IMR-90 (cell line): ENCODE measurements around the gene NUMA1. TPM values are rescaled to one million over a fixed set of nuclear protein-coding genes. Genes with fewer than 3 reads are reported as not detected.

ENCODE experiments used
- ATAC-seq: fragments of 200-7000 bp; cut with Tn5 transposase; 2 replicates; pipeline ENCODE4 v1.9.1; 2020; ENCODE audit warnings: low read depth, mild to moderate bottlenecking, moderate library complexity
- BruUV-seq: library from RNA; stranded (reverse); fragments of 400-500 nt; replicated peaks from 2 replicates; lab custom pipeline; 2021; lab: Mats Ljungman, UMichigan
- CTCF ChIA-PET: fragments of 300-600 bp; formaldehyde crosslinking; extraction: SDS; loops from one replicate; lab custom pipeline; 2021; ENCODE audit warnings: antibody characterized with exemption; lab: Yijun Ruan, JAX
- POLR2A ChIA-PET: fragments of 300-600 bp; sonication (Branson Sonifier 250); formaldehyde crosslinking; loops from one replicate; lab custom pipeline; 2022; ENCODE audit warnings: antibody characterized with exemption; ENCODE audit not compliant: unreplicated experiment; lab: Charles Lee
- DNase-seq: peaks from one replicate; pipeline ENCODE4 v3.0.0; 2013
- H2AFZ ChIP-seq: replicated peaks from 2 replicates; pipeline ENCODE3; 2013; ENCODE audit warnings: low read length, mild to moderate bottlenecking; ENCODE audit not compliant: poor library complexity
- H2AK5ac ChIP-seq: 2 replicates; pipeline ENCODE4 v1.6.1; 2013; ENCODE audit warnings: low read depth, low read length, inconsistent platforms
- H2AK9ac ChIP-seq: replicated peaks from 2 replicates; pipeline ENCODE3; 2013; ENCODE audit warnings: mild to moderate bottlenecking, low read depth, low read length, moderate library complexity; ENCODE audit not compliant: poor library complexity
- H2BK120ac ChIP-seq: 2 replicates; pipeline ENCODE4 v1.6.1; 2013; ENCODE audit warnings: low read depth, low read length, inconsistent platforms
- H2BK15ac ChIP-seq: 3 replicates; pipeline ENCODE4 v1.6.1; 2013; ENCODE audit warnings: low read depth, low read length, inconsistent platforms
- H2BK20ac ChIP-seq: 2 replicates; pipeline ENCODE4 v1.6.1; 2013; ENCODE audit warnings: low read depth, mild to moderate bottlenecking, inconsistent platforms, low read length, moderate library complexity
- H2BK5ac ChIP-seq: 2 replicates; pipeline ENCODE4 v1.6.1; 2013; ENCODE audit warnings: mild to moderate bottlenecking, low read depth, low read length, inconsistent platforms; ENCODE audit not compliant: poor library complexity, severe bottlenecking
- H3K14ac ChIP-seq: replicated peaks from 2 replicates; pipeline ENCODE4 v1.6.1; 2013; ENCODE audit warnings: low read depth, low read length, inconsistent platforms
- H3K18ac ChIP-seq: 2 replicates; pipeline ENCODE4 v1.6.1; 2013; ENCODE audit warnings: low read depth, low read length, control low read depth
- H3K23ac ChIP-seq: 2 replicates; pipeline ENCODE4 v1.6.1; 2013; ENCODE audit warnings: low read depth, low read length, inconsistent platforms
- H3K27ac ChIP-seq: 2 replicates; pipeline ENCODE4 v1.5.1; 2013; ENCODE audit warnings: mild to moderate bottlenecking, control low read depth, low read length; ENCODE audit not compliant: insufficient read depth
- H3K27me3 ChIP-seq: 2 replicates; pipeline ENCODE4 v1.6.1; 2013; ENCODE audit warnings: low read length; ENCODE audit not compliant: control insufficient read depth, insufficient read depth
- H3K36me3 ChIP-seq: 2 replicates; pipeline ENCODE4 v1.6.1; 2013; ENCODE audit warnings: low read length, mixed read lengths; ENCODE audit not compliant: control insufficient read depth, insufficient read depth
- H3K4ac ChIP-seq: 2 replicates; pipeline ENCODE4 v1.6.1; 2013; ENCODE audit warnings: low read depth, low read length, inconsistent platforms
- H3K4me1 ChIP-seq: 2 replicates; pipeline ENCODE4 v1.6.1; 2013; ENCODE audit warnings: low read length, mixed read lengths; ENCODE audit not compliant: control insufficient read depth, insufficient read depth
- H3K4me2 ChIP-seq: 2 replicates; pipeline ENCODE4 v1.6.1; 2013; ENCODE audit warnings: low read depth, mild to moderate bottlenecking, control low read depth, low read length, moderate library complexity
- H3K4me3 ChIP-seq: 2 replicates; pipeline ENCODE4 v1.5.1; 2013; ENCODE audit warnings: low read depth, mild to moderate bottlenecking, control low read depth, low read length, moderate library complexity; ENCODE audit not compliant: insufficient read depth
- H3K56ac ChIP-seq: 2 replicates; pipeline ENCODE4 v1.6.1; 2013; ENCODE audit warnings: low read length, inconsistent platforms; ENCODE audit not compliant: insufficient read depth; ENCODE audit errors: extremely low read depth
- H3K79me1 ChIP-seq, 2 experiments: 2 replicates each; pipeline ENCODE4 v1.6.1; 2013; ENCODE audit warnings: low read length in 2 of 2, inconsistent platforms in 1 of 2, low read depth in 1 of 2
- H3K9ac ChIP-seq: 2 replicates; pipeline ENCODE4 v1.6.1; 2013; ENCODE audit warnings: low read depth, low read length, control low read depth
- H3K9me1 ChIP-seq: 2 replicates; pipeline ENCODE4 v1.6.1; 2013; ENCODE audit warnings: low read length, inconsistent platforms; ENCODE audit not compliant: insufficient read depth
- H3K9me3 ChIP-seq: 2 replicates; pipeline ENCODE4 v1.6.1; 2013; ENCODE audit warnings: low read length; ENCODE audit not compliant: control insufficient read depth, insufficient read depth
- H4K20me1 ChIP-seq: 2 replicates; pipeline ENCODE4 v1.6.1; 2013; ENCODE audit warnings: low read length, inconsistent platforms; ENCODE audit not compliant: insufficient read depth
- H4K5ac ChIP-seq: 2 replicates; pipeline ENCODE4 v1.6.1; 2013; ENCODE audit warnings: mild to moderate bottlenecking, low read depth, low read length, control low read depth
- H4K8ac ChIP-seq, 2 experiments: 2 replicates each; pipeline ENCODE4 v1.6.1; 2013; ENCODE audit warnings: low read depth in 2 of 2, low read length in 2 of 2, control low read depth in 1 of 2, inconsistent platforms in 1 of 2
- H4K91ac ChIP-seq: 2 replicates; pipeline ENCODE4 v1.6.1; 2013; ENCODE audit warnings: low read depth, low read length, inconsistent platforms; ENCODE audit not compliant: insufficient read depth
- CEBPB ChIP-seq: IDR thresholded peaks from 2 replicates; pipeline ENCODE4 v1.6.1; 2012; ENCODE audit warnings: low read depth, low read length, improper control_type of control experiment
- MXI1 ChIP-seq: IDR thresholded peaks from 2 replicates; pipeline ENCODE4 v1.6.1; 2012; ENCODE audit warnings: low read depth, mild to moderate bottlenecking, low read length, moderate library complexity, borderline replicate concordance
- NFE2L2 ChIP-seq: fragments of 150-350 bp; IDR thresholded peaks from 2 replicates; pipeline ENCODE4 v1.6.1; 2016; ENCODE audit warnings: low read depth, mild to moderate bottlenecking, low read length
- WGBS, 2 experiments: methylation state at CpG; one replicate each; pipeline versions ENCODE4 v1.1.5 to v1.1.7; 2013; ENCODE audit warnings: missing lambda C conversion rate in 2 of 2; ENCODE audit not compliant: insufficient read length in 1 of 2; ENCODE audit errors: extremely low coverage in 2 of 2; 5-methylcytosine and 5-hydroxymethylcytosine counted together
- dilution Hi-C: fragments of 300-500 bp; cut with HindIII; formaldehyde crosslinking; loops from one replicate; pipeline ENCODE4 v1.14.3; 2018; ENCODE audit warnings: low sequenced_read_pairs; ENCODE audit not compliant: unreplicated experiment
- in situ Hi-C: fragments of 300-500 bp; cut with MboI; formaldehyde crosslinking; loops from 3 replicates; pipeline ENCODE4 v1.14.3; 2019; ENCODE audit warnings: low sequenced_read_pairs, inconsistent platforms, mixed read lengths
- intact Hi-C: fragments of 100-400 bp; cut with micrococcal nuclease; formaldehyde crosslinking; loops from 2 replicates; pipeline ENCODE4 v1.10.0; 2022
- polyA plus RNA-seq, 3 experiments: library from polyadenylated mRNA; depleted of rRNA; stranded (reverse); fragments of >200 nt; gene quantifications; 2 replicates each; pipeline ENCODE4 v1.2.3, GENCODE V29; 2012; ENCODE audit warnings: low replicate concordance in 1 of 3
- total RNA-seq: library from RNA; depleted of rRNA; stranded (reverse); fragments of >200 nt; gene quantifications from 2 replicates; pipeline ENCODE4 v1.2.3, GENCODE V29; 2012
- TF ChIP-seq, protein P1 (sequence below): fragments of 150-350 bp; IDR thresholded peaks from 2 replicates; pipeline ENCODE4 v1.6.1; 2017; ENCODE audit warnings: mild to moderate bottlenecking, antibody characterized with exemption, low read length, low read depth

Gene NUMA1
- total and polyA plus RNA-seq, 2 of the 4 experiments (the other 2 are of a cell fraction): 61.7 to 97.0 TPM

DNA sequence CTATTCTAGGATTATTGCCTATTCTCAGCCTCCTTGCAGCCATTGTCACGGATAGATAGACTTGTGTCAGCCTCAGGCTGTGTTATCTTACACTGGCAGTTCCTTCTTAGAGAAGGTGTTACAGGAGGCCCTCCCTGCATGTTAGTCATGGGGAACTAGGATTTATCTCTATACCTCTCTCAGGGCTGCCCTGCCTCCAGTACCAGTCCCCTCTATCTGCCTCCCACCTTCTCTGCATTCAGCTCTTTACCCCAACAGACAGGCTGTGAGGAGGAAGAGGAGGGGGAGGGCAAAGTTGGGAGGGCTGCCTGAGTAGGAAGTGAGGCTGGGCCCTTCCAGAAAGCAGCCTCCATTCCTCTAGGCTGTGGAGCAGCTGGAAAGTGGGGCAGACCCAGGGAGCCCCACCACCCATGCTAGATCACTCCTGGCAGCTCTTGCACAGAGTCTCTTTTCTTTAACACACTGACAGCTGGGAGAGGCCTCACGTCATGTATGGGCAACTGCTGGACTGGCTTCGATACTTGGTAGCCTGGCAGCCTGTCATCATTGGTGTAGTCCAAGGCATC is 84.5 kb downstream of the NUMA1 start:
- Histone ChIP-seq H2AFZ (no peak overlapping the region), H2BK20ac (no peak overlapping the region), H3K36me3 (peaks cover 9% of the 10 kb centered on the region), H3K4me2 (no peak overlapping the region), H3K9me3 (no peaks in the 10 kb centered on the region), H2AK9ac (no peak overlapping the region), H3K56ac (no peak overlapping the region), H4K8ac (no peak overlapping the region), H3K9me1 (peaks cover 14% of the 10 kb centered on the region), H2BK15ac (no peak overlapping the region), H4K91ac (no peak overlapping the region), H2BK120ac (no peak overlapping the region), H3K4ac (no peak overlapping the region), H3K4me3 (no peak overlapping the region), H3K79me1 (peaks cover 2 to 17% of the 10 kb centered on the region in 2 experiments; a peak in 2 of 4 replicates), H3K4me1 (peaks cover 6% of the 10 kb centered on the region), H3K14ac (no peak overlapping the region), H3K27me3 (no peaks in the 10 kb centered on the region), H4K20me1 (peaks cover 15% of the 10 kb centered on the region), H2BK5ac (no peak overlapping the region), H3K9ac (no peak overlapping the region), H3K27ac (no peak overlapping the region), H3K23ac (no peak overlapping the region), H2AK5ac (no peak overlapping the region), H3K18ac (no peak overlapping the region), H4K5ac (no peak overlapping the region)
- intact Hi-C loops (no loop called here), dilution Hi-C loops (no loop called here), in situ Hi-C loops (no loop called here)
- no TSS peak for BruUV-seq
- TF ChIP-seq MXI1: no peak
- TF ChIP-seq, protein P1, sequence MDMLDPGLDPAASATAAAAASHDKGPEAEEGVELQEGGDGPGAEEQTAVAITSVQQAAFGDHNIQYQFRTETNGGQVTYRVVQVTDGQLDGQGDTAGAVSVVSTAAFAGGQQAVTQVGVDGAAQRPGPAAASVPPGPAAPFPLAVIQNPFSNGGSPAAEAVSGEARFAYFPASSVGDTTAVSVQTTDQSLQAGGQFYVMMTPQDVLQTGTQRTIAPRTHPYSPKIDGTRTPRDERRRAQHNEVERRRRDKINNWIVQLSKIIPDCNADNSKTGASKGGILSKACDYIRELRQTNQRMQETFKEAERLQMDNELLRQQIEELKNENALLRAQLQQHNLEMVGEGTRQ: no peak
- no peak for TF ChIP-seq CEBPB
- TF ChIP-seq NFE2L2: no peak
- DNase-seq (no peak), ATAC-seq (no peak)
- ChIA-PET CTCF (no interaction called here), POLR2A (no interaction called here)
- no CpG with 5 or more reads among the region's 3 CpGs for WGBS, 2 experiments
